Fibroblast of lung (primary cell): ENCODE data around the gene B4GAT1.

Source experiments
- EZH2 ChIP-seq: IDR thresholded peaks from 2 replicates; pipeline ENCODE4 v1.5.1; 2012; ENCODE audit warnings: low read length, control low read depth, mild to moderate bottlenecking; ENCODE audit errors: missing control alignments
- TF ChIP-seq, protein P1 (sequence below), 2 donors: IDR thresholded peaks in 1 of 2; conservative IDR thresholded peaks in 1 of 2; 1 replicate in 1 of 2; 2 replicates in 1 of 2; pipeline ENCODE4 v1.5.1; 2011 to 2012; ENCODE audit warnings: low read length in 2 of 2, control low read depth in 1 of 2, inconsistent platforms in 1 of 2, low read depth in 1 of 2, mild to moderate bottlenecking in 1 of 2

DNA sequence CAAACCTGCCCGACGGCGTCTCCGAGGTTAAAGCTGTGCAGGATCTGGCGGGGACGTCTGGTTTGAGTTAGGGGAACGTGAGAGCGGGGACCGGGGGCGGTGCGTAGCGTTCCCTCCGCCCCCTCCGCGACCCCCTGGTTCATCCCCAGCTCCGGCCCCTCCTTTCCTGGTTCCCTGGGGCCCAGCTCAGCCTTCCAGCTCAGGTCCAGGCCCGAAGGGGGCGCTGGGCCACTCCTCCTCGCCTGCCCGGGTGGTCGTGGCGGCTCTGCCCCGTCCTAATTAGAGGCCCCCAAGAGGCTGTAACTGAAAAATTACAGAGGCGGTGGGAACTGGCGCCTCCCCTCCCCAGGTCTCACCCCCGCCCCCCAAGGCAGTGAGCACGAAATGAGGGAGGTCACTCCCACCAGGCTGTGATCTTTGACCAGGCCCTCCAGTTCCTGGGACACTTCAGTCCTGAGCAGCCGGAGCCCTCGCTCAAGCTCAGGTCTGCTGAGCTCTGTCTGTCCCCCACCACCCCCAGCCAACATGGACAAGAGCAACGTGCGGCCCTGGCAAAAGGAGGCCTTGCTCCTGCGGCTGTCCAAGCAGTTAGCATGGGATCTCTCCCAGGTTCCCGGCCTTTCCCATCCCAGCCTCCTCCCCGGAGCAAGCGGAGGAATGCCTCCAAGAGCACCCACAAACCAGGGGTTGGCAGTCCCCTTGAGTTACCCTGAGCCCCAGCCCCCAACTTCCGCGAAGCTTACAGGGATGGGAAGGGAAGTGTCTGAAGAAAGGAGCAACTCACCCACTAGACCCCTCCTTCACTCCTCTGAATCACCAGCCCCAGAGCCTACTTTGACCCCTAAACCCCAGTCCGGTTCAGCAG lies 33.9 kb downstream of the B4GAT1 start:
- TF ChIP-seq, protein P1, sequence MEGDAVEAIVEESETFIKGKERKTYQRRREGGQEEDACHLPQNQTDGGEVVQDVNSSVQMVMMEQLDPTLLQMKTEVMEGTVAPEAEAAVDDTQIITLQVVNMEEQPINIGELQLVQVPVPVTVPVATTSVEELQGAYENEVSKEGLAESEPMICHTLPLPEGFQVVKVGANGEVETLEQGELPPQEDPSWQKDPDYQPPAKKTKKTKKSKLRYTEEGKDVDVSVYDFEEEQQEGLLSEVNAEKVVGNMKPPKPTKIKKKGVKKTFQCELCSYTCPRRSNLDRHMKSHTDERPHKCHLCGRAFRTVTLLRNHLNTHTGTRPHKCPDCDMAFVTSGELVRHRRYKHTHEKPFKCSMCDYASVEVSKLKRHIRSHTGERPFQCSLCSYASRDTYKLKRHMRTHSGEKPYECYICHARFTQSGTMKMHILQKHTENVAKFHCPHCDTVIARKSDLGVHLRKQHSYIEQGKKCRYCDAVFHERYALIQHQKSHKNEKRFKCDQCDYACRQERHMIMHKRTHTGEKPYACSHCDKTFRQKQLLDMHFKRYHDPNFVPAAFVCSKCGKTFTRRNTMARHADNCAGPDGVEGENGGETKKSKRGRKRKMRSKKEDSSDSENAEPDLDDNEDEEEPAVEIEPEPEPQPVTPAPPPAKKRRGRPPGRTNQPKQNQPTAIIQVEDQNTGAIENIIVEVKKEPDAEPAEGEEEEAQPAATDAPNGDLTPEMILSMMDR (conservative IDR thresholded peaks at IDR 0.05 in 1 of 2, IDR thresholded peaks at IDR 0.05 in 1 of 2; ENCODE audit: low read depth in 1 of 2, low read length in 2 of 2) = peak; percentile 36 to 39
- no peak for TF ChIP-seq EZH2
